ENCODE results near the gene WNK2.

GRCh38 chr9:93278144-93278543 is 94.2 kb downstream of the WNK2 start:
- TF ChIP-seq POLR2A (IDR thresholded peaks at IDR 0.05; ENCODE audit: low read depth) (no peak), CTCF (IDR thresholded peaks at IDR 0.05) (no peak)

All from esophagus muscularis mucosa (tissue), 3 donors.